WI38 (cell line): Measurements from ENCODE around the gene DEFB129.

ENCODE experiments used
- H3K4me3 ChIP-seq: 2 replicates; pipeline ENCODE4 v1.5.1; 2011; ENCODE audit warnings: low read depth, mild to moderate bottlenecking, control low read depth, low read length
- TF ChIP-seq, protein P1 (sequence below): IDR thresholded peaks from 2 replicates; pipeline ENCODE4 v1.5.1; 2012; ENCODE audit warnings: low read depth, mild to moderate bottlenecking, control low read depth, low read length

The DEFB129 gene

DNA sequence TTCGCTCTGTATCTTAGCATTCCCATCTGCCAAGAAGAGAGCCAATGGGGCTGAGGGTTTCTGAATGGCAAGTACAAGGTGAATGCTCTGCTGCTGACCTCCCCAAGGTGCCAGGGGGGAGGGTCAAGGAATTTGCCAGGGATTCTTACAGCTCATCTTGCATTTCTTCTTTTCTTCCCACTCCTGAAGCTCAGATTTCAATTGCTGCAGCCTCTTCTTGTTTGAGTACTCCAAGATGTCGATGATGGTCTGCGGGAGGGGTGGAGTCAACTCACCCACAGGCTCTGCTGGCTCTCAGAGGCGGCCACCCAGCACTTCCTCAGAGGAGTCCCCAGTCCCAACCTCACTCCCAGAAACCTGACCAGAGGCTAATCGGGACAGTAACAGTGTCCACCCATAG lies 51.1 kb downstream of the DEFB129 start:
- TF ChIP-seq, protein P1, sequence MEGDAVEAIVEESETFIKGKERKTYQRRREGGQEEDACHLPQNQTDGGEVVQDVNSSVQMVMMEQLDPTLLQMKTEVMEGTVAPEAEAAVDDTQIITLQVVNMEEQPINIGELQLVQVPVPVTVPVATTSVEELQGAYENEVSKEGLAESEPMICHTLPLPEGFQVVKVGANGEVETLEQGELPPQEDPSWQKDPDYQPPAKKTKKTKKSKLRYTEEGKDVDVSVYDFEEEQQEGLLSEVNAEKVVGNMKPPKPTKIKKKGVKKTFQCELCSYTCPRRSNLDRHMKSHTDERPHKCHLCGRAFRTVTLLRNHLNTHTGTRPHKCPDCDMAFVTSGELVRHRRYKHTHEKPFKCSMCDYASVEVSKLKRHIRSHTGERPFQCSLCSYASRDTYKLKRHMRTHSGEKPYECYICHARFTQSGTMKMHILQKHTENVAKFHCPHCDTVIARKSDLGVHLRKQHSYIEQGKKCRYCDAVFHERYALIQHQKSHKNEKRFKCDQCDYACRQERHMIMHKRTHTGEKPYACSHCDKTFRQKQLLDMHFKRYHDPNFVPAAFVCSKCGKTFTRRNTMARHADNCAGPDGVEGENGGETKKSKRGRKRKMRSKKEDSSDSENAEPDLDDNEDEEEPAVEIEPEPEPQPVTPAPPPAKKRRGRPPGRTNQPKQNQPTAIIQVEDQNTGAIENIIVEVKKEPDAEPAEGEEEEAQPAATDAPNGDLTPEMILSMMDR, result no peak
- H3K4me3 ChIP-seq, result no peak overlapping the region

DNA sequence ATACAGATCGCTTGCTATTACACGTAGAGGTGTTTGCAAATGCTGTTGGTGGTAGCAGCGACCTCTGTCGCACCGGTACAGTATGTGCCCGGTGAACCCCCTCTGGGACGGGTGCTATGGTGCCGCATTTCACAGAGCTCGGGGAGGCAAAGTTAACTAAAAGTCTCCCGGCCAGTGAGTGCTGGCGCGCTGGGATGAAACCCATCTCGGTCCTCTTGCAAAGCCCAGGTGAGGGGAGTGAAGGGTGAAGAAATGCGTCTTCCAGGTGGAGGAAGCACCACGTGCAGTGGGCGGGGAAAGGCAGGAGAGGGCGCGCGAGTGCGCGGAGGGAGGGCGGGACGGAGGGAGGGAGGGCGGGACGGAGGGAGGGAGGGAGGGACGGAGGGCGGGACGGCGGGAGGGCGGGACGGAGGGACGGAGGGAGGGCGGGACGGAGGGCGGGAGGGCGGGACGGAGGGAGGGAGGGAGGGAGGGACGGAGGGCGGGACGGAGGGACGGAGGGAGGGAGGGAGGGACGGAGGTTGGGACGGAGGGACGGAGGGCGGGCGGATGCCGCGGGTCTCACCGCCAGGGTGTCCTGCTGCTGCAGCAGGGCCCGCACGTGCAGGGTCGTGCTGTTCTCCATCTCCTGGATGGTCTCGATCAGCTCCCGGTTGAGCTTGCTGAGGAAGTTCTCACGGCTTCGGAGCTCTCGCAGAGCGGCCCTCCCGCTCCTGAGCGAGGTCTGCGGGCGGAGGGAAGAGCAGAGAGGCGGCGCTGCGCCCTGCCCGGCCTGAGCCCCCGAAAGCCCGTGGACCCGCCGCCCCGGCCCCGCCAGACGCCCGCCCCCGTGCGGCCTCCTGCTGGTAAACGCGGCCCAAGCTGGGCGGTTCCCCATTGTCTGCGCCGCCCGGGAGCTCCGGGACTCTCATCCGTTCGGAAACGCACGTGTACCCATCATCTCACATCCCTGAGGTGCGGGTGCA lies 51.8 kb downstream of the DEFB129 start:
- H3K4me3 ChIP-seq, result no peak overlapping the region
- TF ChIP-seq, protein P1, result no peak
